ENCODE measurements around the gene FNDC3B.
"Not testable (repeated sequence)": the region's sequence is repeated elsewhere in the genome, so short reads cannot be mapped to it uniquely, and the experiment has no call there.

Gene FNDC3B

GRCh38 chr3:172077197-172077757 is 37.9 kb downstream of the FNDC3B start:
- no peak for DNase-seq

GRCh38 chr3:172078244-172078643 is 38.9 kb downstream of the FNDC3B start:
- DNase-seq: no peak

DNA sequence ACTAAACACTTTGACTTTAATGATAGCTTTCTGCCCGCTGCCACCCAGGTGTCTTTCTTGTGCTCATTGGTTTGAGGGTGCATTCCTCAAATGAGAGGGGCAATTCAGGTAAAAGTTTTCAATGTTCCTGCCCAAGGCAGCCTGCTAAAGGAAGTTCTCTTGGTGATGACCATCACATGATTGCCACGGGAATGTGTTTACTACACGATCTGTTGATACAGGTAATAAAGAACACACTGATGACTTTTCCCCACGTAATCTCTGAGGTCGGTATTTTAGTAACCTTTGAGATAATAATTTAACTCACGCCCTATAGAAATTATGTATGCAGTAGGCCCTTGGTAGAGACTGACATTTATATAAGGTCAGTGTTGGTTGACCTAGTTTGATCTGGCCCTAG is 39.3 kb downstream of the FNDC3B start:
- DNase-seq: no peak

GRCh38 chr3:172079326-172079976 is 40.1 kb downstream of the FNDC3B start:
- no peak for DNase-seq

DNA sequence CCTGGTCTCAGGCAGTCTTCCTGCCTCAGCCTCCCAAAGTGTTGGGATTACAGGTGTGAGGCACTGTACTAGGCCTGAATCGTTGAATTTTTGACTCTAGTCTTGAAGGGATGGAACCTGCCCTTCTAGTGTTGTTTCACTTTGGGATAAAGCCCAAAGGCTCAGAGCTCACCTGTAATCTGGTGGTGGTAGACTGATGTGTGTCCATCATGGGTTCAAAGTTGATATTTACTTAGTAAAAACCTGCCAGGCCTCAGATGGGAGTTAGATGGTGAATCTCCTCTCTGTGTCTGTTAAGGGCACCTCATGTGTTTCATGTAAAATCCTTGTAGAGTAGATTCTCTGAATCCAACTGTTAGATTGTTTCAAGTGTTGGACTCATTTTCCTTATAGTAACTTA is 41.1 kb downstream of the FNDC3B start:
- DNase-seq: no peak

- DNase-seq: no peak
These were observed 42.9 kb downstream of the FNDC3B start for GRCh38 chr3:172082269-172082668.

GRCh38 chr3:172082820-172083513 is 43.6 kb downstream of the FNDC3B start:
- DNase-seq: no peak

GRCh38 chr3:172083995-172084409 is 44.6 kb downstream of the FNDC3B start:
- DNase-seq: no peak

GRCh38 chr3:172084871-172085556 is 45.6 kb downstream of the FNDC3B start:
- no peak for DNase-seq

- DNase-seq: no peak
These were observed 46.1 kb downstream of the FNDC3B start for GRCh38 chr3:172085557-172085895.

- DNase-seq: no peak
These were observed 46.7 kb downstream of the FNDC3B start for GRCh38 chr3:172086071-172086470.

- no peak for DNase-seq
These were observed 47.8 kb downstream of the FNDC3B start for GRCh38 chr3:172087198-172087597.

DNA sequence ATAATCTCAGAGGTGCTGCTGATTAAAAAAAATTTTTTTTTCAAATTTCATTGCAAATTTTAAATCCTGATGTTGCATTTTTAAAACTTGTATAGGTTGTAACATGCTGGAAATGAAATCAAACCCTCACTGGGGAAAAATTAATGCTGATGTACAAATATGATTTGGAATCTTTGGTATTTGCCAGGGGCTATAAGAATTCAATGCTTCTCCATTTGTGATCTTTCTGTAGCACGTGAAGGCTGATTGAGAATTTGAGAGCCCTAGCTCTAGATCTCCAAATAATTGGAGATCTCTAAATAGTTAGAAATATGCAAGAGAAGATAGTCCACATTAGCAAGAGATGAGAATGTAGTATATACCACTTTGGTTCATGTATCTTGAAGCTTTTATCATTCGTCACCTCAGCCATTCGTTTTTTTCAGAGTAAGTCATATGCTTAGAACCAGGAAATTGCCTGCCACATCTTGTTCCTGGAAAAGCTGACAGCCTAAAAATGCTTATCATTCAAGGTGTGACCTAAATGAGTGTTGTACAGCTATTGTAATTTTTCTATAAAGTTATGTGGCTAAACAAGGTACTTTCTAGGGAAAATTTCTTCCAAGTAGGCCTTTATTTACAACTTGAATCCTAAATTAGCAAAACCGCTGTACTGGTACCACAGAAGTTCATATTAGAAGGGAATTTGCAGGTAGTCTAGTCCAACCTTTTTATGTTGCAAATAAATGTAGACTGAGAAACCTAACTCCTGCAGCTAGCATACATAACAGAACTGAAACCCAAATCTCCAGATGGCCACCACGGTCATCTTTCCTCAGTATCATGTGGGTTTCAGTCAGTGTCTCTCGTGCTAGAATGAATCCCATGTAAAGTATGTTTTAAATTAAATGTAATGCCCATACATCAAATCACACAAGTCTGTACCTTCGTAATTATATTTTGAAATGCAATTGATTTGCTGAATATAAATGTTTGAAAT is 48.5 kb downstream of the FNDC3B start:
- no peak for DNase-seq

DNA sequence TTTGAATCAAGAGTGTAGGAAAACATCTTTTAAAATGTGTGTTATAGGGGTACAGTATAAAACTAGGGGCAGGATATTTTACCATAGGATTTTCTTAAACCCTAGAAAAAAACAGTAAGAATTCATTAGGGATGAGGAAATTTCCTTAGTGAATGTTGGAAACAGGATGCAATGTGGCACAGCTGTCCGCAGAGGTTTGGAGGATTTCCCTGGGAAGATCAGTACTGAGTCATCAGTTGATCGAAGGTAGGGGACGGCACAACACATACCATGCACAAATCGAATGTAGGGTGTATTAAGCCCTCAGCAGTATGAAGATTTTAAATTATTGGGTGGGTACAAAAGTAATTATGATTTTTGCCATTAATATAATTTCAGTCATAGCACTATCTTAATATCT is 49.9 kb downstream of the FNDC3B start:
- no peak for DNase-seq

- DNase-seq: no peak
These were observed 50.7 kb downstream of the FNDC3B start for GRCh38 chr3:172090035-172090434.

- DNase-seq: no peak
These were observed 53.3 kb downstream of the FNDC3B start for GRCh38 chr3:172092658-172093057.

DNA sequence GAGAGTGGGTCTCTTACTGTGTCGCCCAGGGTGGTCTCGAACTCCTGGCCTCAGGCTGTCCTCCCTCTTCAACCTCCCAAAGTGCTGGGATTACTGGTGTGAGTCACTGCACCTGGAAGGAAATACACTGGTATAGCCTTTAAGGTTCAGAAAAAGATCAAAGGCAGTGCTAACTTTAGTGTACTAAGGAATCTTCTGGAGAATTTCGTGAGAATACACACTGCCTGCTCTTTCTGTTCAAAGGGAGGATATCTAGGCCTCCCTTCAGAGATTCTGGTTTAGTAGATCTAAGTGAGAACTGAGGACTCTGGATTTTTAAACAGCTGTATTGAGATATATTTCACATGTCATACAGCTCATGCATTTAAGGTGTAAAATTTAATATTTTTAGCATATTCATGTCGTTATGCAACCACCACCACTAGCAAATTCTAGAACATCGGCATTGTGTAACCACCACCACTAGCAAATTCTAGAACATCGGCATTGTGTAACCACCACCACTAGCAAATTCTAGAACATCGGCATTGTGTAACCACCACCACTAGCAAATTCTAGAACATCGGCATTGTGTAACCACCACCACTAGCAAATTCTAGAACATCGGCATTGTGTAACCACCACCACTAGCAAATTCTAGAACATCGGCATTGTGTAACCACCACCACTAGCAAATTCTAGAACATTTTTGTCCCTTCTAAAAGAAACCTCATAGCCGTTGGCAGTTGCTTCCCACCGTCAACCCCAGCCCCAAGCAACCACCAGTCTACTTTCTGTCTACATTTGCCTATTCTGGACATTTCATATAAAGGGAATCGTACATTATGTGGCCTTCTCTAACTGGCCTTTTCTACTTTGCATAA is 54.4 kb downstream of the FNDC3B start:
- DNase-seq: not testable (repeated sequence)

DNA sequence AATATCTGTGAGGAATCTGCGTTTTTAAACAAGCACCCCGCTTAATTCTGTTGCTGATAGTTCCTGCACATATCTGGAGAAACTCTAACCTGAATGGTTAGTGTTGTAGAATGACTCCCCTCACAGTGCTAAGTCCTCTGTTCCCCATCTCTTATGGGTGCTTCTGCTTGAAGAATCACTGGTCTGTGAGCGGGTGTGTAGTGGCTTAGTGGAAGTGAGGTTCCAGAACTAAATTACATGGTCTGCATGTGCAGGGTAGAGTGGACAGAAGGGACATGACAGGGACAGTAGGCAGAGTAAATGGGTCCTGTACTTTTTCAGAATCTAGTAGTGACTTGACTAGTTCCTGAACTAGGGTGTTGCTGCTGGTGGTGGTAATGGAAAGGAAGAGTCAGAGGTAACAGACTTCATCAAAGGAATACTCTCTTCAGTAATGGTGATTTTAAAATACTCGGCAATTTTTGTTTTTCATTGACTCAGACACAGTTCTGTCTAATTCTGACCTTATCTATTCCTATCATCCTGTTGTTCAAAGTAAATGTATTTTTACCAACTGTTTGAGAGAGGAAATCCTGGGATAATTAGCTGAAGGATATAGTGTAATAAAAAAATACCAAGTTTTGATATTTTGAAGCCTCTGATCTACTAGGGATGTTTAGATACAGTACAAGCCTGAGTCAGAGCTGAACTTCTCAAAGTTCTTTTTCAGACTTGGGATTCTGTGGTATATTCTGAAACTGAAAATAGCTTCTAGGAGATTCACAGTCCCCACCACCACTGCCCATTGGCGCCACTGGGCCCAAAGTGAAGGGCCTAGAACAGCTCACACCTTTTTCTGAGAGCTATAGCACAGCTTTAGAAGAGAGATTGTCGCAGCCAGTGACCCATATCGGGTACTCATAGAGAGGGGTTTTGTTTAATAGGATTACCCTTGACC is 55.5 kb downstream of the FNDC3B start:
- DNase-seq: no peak

GRCh38 chr3:172096881-172097420 is 57.6 kb downstream of the FNDC3B start:
- DNase-seq: no peak

GRCh38 chr3:172097585-172097984 is 58.2 kb downstream of the FNDC3B start:
- DNase-seq: no peak
